ENCODE measurements around the gene PTPRT.

The PTPRT gene

DNA sequence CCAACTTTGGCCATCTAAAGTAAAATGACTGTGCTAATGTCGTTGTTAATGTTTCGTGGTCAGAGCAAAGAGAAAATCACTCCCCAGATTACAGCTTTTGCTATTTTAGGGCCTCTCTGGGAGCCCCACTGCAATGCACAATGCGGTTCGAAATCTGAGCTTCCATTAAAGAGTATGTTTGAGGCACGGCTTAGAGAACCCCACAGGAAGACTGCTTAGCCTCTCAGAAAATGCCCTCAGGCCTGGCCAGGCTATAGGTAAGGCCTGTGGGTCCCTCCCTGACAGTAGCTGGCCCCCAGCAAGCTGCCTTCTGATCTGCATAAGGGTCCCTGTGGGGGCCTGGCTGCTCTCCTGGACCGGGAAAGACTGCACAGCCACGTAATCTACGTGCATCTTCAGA is 274.6 kb downstream of the PTPRT start:
- TF ChIP-seq CEBPB (IDR thresholded peaks at IDR 0.05) (no peak), TEAD4 (IDR thresholded peaks at IDR 0.05) (no peak), RAD21 (IDR thresholded peaks at IDR 0.05; ENCODE audit: low read depth) (no peak), TAF1 (IDR thresholded peaks at IDR 0.05; ENCODE audit: low read depth) (no peak), FOXM1 (IDR thresholded peaks at IDR 0.05; ENCODE audit: borderline replicate concordance, low read depth) (no peak), EP300 (IDR thresholded peaks at IDR 0.05; ENCODE audit: borderline replicate concordance) (no peak), TCF12 (IDR thresholded peaks at IDR 0.05; ENCODE audit: low read depth) (no peak), ZBTB7A (IDR thresholded peaks at IDR 0.05; ENCODE audit: low read depth) (no peak), YY1 (IDR thresholded peaks at IDR 0.05; ENCODE audit: low read depth) (no peak), NFIC (IDR thresholded peaks at IDR 0.05) (no peak), CREB1 (IDR thresholded peaks at IDR 0.05; ENCODE audit: low read depth) (no peak), EGR1 (IDR thresholded peaks at IDR 0.05) (no peak)
- TF ChIP-seq, protein P1, sequence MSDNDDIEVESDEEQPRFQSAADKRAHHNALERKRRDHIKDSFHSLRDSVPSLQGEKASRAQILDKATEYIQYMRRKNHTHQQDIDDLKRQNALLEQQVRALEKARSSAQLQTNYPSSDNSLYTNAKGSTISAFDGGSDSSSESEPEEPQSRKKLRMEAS (IDR thresholded peaks at IDR 0.05), result no peak
- TF ChIP-seq, protein P2, sequence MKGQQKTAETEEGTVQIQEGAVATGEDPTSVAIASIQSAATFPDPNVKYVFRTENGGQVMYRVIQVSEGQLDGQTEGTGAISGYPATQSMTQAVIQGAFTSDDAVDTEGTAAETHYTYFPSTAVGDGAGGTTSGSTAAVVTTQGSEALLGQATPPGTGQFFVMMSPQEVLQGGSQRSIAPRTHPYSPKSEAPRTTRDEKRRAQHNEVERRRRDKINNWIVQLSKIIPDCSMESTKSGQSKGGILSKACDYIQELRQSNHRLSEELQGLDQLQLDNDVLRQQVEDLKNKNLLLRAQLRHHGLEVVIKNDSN (IDR thresholded peaks at IDR 0.05), result no peak
- TF ChIP-seq, protein P3, sequence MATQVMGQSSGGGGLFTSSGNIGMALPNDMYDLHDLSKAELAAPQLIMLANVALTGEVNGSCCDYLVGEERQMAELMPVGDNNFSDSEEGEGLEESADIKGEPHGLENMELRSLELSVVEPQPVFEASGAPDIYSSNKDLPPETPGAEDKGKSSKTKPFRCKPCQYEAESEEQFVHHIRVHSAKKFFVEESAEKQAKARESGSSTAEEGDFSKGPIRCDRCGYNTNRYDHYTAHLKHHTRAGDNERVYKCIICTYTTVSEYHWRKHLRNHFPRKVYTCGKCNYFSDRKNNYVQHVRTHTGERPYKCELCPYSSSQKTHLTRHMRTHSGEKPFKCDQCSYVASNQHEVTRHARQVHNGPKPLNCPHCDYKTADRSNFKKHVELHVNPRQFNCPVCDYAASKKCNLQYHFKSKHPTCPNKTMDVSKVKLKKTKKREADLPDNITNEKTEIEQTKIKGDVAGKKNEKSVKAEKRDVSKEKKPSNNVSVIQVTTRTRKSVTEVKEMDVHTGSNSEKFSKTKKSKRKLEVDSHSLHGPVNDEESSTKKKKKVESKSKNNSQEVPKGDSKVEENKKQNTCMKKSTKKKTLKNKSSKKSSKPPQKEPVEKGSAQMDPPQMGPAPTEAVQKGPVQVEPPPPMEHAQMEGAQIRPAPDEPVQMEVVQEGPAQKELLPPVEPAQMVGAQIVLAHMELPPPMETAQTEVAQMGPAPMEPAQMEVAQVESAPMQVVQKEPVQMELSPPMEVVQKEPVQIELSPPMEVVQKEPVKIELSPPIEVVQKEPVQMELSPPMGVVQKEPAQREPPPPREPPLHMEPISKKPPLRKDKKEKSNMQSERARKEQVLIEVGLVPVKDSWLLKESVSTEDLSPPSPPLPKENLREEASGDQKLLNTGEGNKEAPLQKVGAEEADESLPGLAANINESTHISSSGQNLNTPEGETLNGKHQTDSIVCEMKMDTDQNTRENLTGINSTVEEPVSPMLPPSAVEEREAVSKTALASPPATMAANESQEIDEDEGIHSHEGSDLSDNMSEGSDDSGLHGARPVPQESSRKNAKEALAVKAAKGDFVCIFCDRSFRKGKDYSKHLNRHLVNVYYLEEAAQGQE (IDR thresholded peaks at IDR 0.05; ENCODE audit: low read depth), result no peak

DNA sequence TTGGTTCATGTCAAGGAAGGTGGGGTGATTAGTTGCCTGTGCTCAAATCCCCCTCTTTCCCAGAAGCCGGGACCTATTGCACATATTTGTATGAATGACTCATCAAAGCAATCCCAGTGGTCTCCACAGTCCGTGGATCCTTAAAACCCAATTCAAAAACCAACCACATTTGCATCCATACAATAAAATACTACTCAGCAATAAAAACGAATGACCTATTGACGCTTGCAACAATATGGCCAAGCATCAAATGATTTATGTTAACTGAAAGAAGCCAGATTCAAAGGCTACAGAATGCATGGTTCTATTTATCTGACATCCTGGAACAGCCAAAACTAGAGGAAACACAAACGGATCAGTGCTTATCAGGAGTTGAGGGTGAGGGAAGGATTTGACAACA is 275.4 kb downstream of the PTPRT start:
- no peak for TF ChIP-seq TEAD4 (IDR thresholded peaks at IDR 0.05)
- no peak for TF ChIP-seq FOXM1 (IDR thresholded peaks at IDR 0.05; ENCODE audit: borderline replicate concordance, low read depth)
- no peak for TF ChIP-seq YY1 (IDR thresholded peaks at IDR 0.05; ENCODE audit: low read depth)
- no peak for TF ChIP-seq NFIC (IDR thresholded peaks at IDR 0.05)
- TF ChIP-seq CREB1 (IDR thresholded peaks at IDR 0.05; ENCODE audit: low read depth), result no peak
- no peak for TF ChIP-seq CEBPB (IDR thresholded peaks at IDR 0.05)
- TF ChIP-seq EP300 (IDR thresholded peaks at IDR 0.05; ENCODE audit: borderline replicate concordance), result no peak
- no peak for TF ChIP-seq EGR1 (IDR thresholded peaks at IDR 0.05)
- no peak for TF ChIP-seq RAD21 (IDR thresholded peaks at IDR 0.05; ENCODE audit: low read depth)
- TF ChIP-seq ZBTB7A (IDR thresholded peaks at IDR 0.05; ENCODE audit: low read depth), result no peak
- no peak for TF ChIP-seq TAF1 (IDR thresholded peaks at IDR 0.05; ENCODE audit: low read depth)
- TF ChIP-seq, protein P2 (IDR thresholded peaks at IDR 0.05), result no peak
- TF ChIP-seq, protein P1 (IDR thresholded peaks at IDR 0.05), result no peak
- TF ChIP-seq TCF12 (IDR thresholded peaks at IDR 0.05; ENCODE audit: low read depth), result no peak
- TF ChIP-seq, protein P3 (IDR thresholded peaks at IDR 0.05; ENCODE audit: low read depth), result no peak

DNA sequence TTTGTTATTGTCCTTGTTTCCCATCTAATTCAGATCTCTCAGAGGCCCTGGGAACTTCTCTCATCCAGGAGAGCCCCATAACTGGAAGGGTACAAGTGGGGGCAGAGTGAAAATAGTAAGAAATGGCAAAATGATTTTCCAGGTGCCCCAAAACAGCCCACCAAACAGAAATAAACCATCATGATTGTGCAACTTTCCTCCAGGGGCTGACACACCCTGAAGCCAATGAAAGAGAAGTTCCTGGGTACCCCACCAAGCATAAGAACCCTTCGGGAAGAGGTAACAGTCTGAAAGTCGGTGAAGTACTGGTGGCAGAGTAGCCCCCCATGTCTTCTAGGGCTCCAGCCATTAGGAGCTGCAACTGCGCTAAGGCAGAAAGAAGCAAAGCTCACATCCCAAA is 282.0 kb downstream of the PTPRT start:
- TF ChIP-seq RAD21 (IDR thresholded peaks at IDR 0.05; ENCODE audit: low read depth), result no peak
- TF ChIP-seq NFIC (IDR thresholded peaks at IDR 0.05), result no peak
- no peak for TF ChIP-seq EGR1 (IDR thresholded peaks at IDR 0.05)
- TF ChIP-seq, protein P2 (IDR thresholded peaks at IDR 0.05), result no peak
- TF ChIP-seq, protein P1 (IDR thresholded peaks at IDR 0.05), result no peak
- no peak for TF ChIP-seq TCF12 (IDR thresholded peaks at IDR 0.05; ENCODE audit: low read depth)
- TF ChIP-seq ZBTB7A (IDR thresholded peaks at IDR 0.05; ENCODE audit: low read depth), result no peak
- TF ChIP-seq, protein P3 (IDR thresholded peaks at IDR 0.05; ENCODE audit: low read depth), result no peak
- no peak for TF ChIP-seq TEAD4 (IDR thresholded peaks at IDR 0.05)

DNA sequence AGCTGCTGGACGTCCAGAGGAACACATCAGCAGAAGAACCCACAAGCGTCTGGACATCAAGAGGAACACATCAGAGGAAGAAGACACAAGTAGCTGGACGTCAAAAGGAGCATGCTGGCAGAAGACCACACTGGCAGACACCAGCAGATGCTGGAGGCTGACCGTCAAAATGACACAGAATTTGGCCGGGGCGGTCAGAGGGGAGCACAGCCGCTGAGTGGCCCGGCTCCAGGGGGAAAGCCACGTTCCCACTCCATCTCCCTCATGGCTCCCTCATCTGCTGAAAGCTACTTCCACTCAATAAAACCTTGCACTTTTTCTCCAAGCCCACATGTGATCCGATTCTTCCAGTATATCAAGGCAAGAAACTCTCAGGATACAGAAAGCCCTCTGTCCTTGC is 283.6 kb downstream of the PTPRT start:
- TF ChIP-seq YY1 (IDR thresholded peaks at IDR 0.05; ENCODE audit: low read depth), result no peak
- no peak for TF ChIP-seq EP300 (IDR thresholded peaks at IDR 0.05; ENCODE audit: borderline replicate concordance)
- no peak for TF ChIP-seq FOXM1 (IDR thresholded peaks at IDR 0.05; ENCODE audit: borderline replicate concordance, low read depth)
- no peak for TF ChIP-seq EGR1 (IDR thresholded peaks at IDR 0.05)
- TF ChIP-seq CEBPB (IDR thresholded peaks at IDR 0.05), result no peak
- TF ChIP-seq, protein P3 (IDR thresholded peaks at IDR 0.05; ENCODE audit: low read depth), result no peak
- TF ChIP-seq RAD21 (IDR thresholded peaks at IDR 0.05; ENCODE audit: low read depth), result no peak
- TF ChIP-seq, protein P1 (IDR thresholded peaks at IDR 0.05), result no peak
- no peak for TF ChIP-seq TEAD4 (IDR thresholded peaks at IDR 0.05)
- no peak for TF ChIP-seq TCF12 (IDR thresholded peaks at IDR 0.05; ENCODE audit: low read depth)
- no peak for TF ChIP-seq NFIC (IDR thresholded peaks at IDR 0.05)
- TF ChIP-seq, protein P2 (IDR thresholded peaks at IDR 0.05), result no peak
- no peak for TF ChIP-seq ZBTB7A (IDR thresholded peaks at IDR 0.05; ENCODE audit: low read depth)
- no peak for TF ChIP-seq CREB1 (IDR thresholded peaks at IDR 0.05; ENCODE audit: low read depth)
- TF ChIP-seq TAF1 (IDR thresholded peaks at IDR 0.05; ENCODE audit: low read depth), result no peak

Data from Ishikawa (cell line).